ENCODE measurements around the gene HCN2. TPM values are rescaled to one million over a fixed set of nuclear protein-coding genes. Genes with fewer than 3 reads are reported as not detected.
A peak's percentile ranks its signal among the peaks of the same experiment; 100 is the strongest.

HCN2 gene
- total and polyA plus RNA-seq, 12 donors = 0.74 to 9.1 (median 3.6) TPM

GRCh38 chr19:591099-591958, 1.6 kb downstream of the HCN2 start:
- peaks cover 21% of the 10 kb centered on the region for H3K27me3 ChIP-seq
- no peak overlapping the region for H3K27ac ChIP-seq
- H3K36me3 ChIP-seq (replicated peaks in 1 of 2) = no peaks in the 10 kb centered on the region
- intact Hi-C loops (cut with DNase I) = loop anchor here in 1 of 2 donors (10.0 kb wide), 1 partner anchor 143 kb away; no protein-coding TSS in a partner anchor
- no peaks in the 10 kb centered on the region for H3K9me3 ChIP-seq (replicated peaks in 1 of 3)
- peaks cover 0 to 24% of the 10 kb centered on the region in 2 donors for H3K4me1 ChIP-seq (replicated peaks in 1 of 2)
- no peak overlapping the region for H3K4me3 ChIP-seq
- 26 to 43% (median 28%) methylated on average over 38 to 75 of the region's 75 CpGs for WGBS, 4 donors
- DNase-seq = peak in 1 of 7 donors; percentile 54
- TF ChIP-seq POLR2A (IDR thresholded peaks at IDR 0.05) = no peak
- TF ChIP-seq, protein P1, sequence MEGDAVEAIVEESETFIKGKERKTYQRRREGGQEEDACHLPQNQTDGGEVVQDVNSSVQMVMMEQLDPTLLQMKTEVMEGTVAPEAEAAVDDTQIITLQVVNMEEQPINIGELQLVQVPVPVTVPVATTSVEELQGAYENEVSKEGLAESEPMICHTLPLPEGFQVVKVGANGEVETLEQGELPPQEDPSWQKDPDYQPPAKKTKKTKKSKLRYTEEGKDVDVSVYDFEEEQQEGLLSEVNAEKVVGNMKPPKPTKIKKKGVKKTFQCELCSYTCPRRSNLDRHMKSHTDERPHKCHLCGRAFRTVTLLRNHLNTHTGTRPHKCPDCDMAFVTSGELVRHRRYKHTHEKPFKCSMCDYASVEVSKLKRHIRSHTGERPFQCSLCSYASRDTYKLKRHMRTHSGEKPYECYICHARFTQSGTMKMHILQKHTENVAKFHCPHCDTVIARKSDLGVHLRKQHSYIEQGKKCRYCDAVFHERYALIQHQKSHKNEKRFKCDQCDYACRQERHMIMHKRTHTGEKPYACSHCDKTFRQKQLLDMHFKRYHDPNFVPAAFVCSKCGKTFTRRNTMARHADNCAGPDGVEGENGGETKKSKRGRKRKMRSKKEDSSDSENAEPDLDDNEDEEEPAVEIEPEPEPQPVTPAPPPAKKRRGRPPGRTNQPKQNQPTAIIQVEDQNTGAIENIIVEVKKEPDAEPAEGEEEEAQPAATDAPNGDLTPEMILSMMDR (IDR thresholded peaks at IDR 0.05) = no peak

- Histone ChIP-seq H3K27me3 (peaks cover 21% of the 10 kb centered on the region), H3K27ac (no peak overlapping the region), H3K36me3 (replicated peaks in 1 of 2) (no peaks in the 10 kb centered on the region), H3K4me1 (replicated peaks in 1 of 2) (peaks cover 0 to 24% of the 10 kb centered on the region in 2 donors), H3K9me3 (replicated peaks in 1 of 3) (no peaks in the 10 kb centered on the region), H3K4me3 (no peak overlapping the region)
- TF ChIP-seq, protein P1 (IDR thresholded peaks at IDR 0.05) = no peak
- no peak for TF ChIP-seq POLR2A (IDR thresholded peaks at IDR 0.05)
- WGBS, 4 donors = 82 to 87% (median 83%) methylated on average over 9 to 19 of the region's 19 CpGs
- DNase-seq = no peak
- intact Hi-C loops (cut with DNase I) = loop anchor here in 1 of 2 donors (10.0 kb wide), 1 partner anchor 143 kb away; no protein-coding TSS in a partner anchor
Measured at GRCh38 chr19:592101-592500, 2.4 kb downstream of the HCN2 start.

GRCh38 chr19:593055-593454, 3.4 kb downstream of the HCN2 start:
- intact Hi-C loops (cut with DNase I) = loop anchor here in 1 of 2 donors (10.0 kb wide), 1 partner anchor 142 kb away; no protein-coding TSS in a partner anchor
- DNase-seq = no peak

GRCh38 chr19:593505-593904, 3.8 kb downstream of the HCN2 start:
- Histone ChIP-seq H3K4me1 (replicated peaks in 1 of 2) (peaks cover 0 to 17% of the 10 kb centered on the region in 2 donors), H3K4me3 (no peak overlapping the region), H3K9me3 (replicated peaks in 1 of 3) (no peaks in the 10 kb centered on the region), H3K36me3 (replicated peaks in 1 of 2) (no peaks in the 10 kb centered on the region), H3K27ac (no peak overlapping the region), H3K27me3 (peaks cover 18% of the 10 kb centered on the region)
- DNase-seq = no peak
- intact Hi-C loops (cut with DNase I) = loop anchor here in 1 of 2 donors (10.0 kb wide), 1 partner anchor 141 kb away; no protein-coding TSS in a partner anchor
- WGBS, 4 donors = 72 to 80% (median 75%) methylated on average over 6 to 9 of the region's 9 CpGs
- TF ChIP-seq, protein P1 (IDR thresholded peaks at IDR 0.05) = no peak
- TF ChIP-seq POLR2A (IDR thresholded peaks at IDR 0.05) = no peak

More at GRCh38 chr19:593055-593454, 3.4 kb downstream of the HCN2 start:
- no peak for TF ChIP-seq POLR2A (IDR thresholded peaks at IDR 0.05)
- TF ChIP-seq, protein P1 (IDR thresholded peaks at IDR 0.05) = no peak
- H3K36me3 ChIP-seq (replicated peaks in 1 of 2) = no peaks in the 10 kb centered on the region
- H3K4me1 ChIP-seq (replicated peaks in 1 of 2) = peaks cover 0 to 22% of the 10 kb centered on the region in 2 donors
- 85 to 93% (median 89%) methylated on average over 11 to 18 of the region's 18 CpGs for WGBS, 4 donors
- no peak overlapping the region for H3K4me3 ChIP-seq
- peaks cover 21% of the 10 kb centered on the region for H3K27me3 ChIP-seq
- H3K27ac ChIP-seq = no peak overlapping the region
- no peaks in the 10 kb centered on the region for H3K9me3 ChIP-seq (replicated peaks in 1 of 3)
